Fibroblast of skin of left biceps (primary cell): ENCODE results near the gene FABP3.
"Not testable (repeated sequence)": the region's sequence is repeated elsewhere in the genome, so short reads cannot be mapped to it uniquely, and the experiment has no call there.

Experiments
- DNase-seq, 2 experiments: peaks; one replicate each; pipeline ENCODE4 v3.0.0-alpha.2; 2013; ENCODE audit warnings: low read depth in 2 of 2

Gene FABP3

GRCh38 chr1:31398246-31398645, 25.4 kb upstream of the FABP3 start:
- no peak for DNase-seq

- DNase-seq: no peak
Measured at GRCh38 chr1:31397360-31398095, 24.7 kb upstream of the FABP3 start.

- peak; percentile 89 to 91 for DNase-seq
Measured at GRCh38 chr1:31396633-31397351, 23.9 kb upstream of the FABP3 start.

DNA sequence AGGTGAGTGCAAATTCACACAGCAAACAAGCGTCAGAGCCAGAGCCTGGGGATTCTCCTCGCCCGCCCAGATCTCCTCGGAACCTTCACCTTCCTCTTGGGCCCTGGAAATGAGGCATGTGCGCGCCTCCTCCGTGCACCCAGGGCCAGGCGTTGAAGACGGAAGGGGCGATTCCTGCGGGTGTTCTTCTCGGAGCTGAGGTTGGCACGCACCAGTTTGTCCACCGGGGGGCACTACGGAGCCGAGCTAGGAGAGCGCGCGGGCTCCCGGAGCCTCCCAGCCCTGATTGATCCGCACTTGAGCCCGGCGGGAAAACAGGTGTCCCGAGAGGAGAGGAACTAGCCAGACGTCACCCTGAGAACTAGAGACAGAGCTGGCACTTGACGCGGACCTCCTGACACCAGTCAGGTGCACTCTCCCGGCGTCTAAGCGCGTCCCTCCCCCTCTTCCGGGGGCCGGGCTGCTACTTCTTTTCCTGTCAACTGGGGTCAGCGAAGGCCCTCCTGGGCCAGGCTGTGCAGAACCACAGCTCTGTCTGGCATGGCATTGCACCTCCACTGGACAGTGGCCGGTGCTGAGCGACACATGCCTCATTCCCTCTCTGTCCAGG, 21.8 kb upstream of the FABP3 start:
- DNase-seq: no peak

DNA sequence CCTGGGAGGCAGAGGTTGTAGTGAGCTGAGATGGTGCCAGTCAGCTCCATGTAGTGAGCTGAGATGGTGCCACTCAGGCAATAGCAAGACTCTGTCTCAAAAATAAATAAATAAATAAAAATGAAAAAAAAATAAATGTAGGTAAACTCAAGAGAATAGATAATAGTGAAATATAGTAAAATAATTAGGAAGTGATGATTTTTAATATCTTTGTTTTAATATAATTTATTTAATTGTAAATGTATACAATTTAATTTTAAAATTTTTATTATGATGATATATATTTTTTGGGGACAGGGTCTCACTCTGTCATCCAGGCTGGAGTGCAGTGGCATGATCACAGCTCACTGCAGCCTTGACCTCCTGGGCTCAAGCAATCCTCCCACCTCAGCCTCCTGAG, 20.6 kb upstream of the FABP3 start:
- DNase-seq: no peak

GRCh38 chr1:31390071-31390470, 17.2 kb upstream of the FABP3 start:
- no peak for DNase-seq

DNA sequence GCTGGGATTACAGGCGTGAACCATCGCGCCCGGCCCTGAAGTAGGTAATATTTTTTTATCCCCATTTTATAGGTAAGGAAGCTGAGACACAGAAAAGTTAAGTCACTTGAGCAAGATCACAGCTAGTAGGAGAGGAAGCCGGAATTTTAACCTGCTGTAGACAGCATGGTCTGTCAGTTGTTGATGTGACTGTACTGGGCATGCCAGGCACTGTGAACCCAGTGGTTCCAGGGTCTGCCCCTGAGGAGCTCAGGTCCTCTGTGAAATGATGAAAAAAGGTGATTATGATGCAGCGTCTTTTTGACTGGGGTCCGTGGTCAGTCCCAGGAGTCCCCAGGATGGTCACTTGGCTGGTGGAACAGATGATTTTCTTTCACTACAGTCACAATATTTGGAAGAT, 16.7 kb upstream of the FABP3 start:
- no peak for DNase-seq

- DNase-seq: no peak
Measured at GRCh38 chr1:31387612-31388011, 14.7 kb upstream of the FABP3 start.

DNA sequence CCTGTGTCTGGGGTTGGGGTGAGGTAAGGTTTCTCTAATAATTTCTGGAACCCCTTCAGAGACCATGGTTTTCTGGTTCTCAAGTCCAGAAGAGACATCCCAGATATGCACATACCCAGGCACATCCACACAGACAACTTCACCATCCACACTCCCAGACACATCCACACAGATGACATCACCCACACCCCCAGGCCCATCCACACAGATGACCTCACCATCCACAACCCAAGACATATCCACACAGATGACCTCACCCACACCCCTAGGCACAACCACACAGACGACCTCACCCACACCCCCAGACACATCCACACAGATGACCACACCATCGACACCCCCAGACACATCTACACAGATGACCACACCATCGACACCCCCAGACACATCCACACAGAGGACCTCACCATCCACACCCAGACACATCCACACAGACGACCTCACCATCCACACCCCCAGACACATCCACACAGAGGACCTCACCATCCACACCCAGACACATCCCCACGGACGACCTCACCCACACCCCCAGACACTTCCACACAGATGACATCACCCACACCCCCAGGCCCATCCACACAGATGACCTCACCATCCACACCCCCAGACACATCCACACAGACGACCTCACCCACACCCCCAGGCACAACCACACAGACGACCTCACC, 13.8 kb upstream of the FABP3 start:
- DNase-seq: not testable (repeated sequence)

DNA sequence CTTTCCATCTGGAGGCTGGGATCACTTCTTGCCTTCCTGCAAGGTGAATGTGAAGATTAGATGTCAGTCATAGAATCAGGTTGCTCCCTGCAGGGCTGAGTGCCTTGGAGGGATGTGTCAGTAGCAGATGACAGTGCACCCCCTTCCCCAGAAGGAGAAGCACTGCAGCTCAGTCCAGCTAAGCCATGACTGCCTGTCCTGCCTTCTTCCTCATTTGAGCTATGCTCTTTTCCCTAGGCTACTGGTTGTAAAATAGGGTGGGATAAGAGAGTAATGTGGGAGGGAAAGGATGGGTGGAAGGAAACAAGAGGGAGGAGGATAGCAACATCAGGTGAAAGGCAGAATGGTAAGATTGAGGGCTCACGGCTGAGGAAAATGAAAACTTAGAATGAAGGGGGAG, 11.1 kb upstream of the FABP3 start:
- no peak for DNase-seq

DNA sequence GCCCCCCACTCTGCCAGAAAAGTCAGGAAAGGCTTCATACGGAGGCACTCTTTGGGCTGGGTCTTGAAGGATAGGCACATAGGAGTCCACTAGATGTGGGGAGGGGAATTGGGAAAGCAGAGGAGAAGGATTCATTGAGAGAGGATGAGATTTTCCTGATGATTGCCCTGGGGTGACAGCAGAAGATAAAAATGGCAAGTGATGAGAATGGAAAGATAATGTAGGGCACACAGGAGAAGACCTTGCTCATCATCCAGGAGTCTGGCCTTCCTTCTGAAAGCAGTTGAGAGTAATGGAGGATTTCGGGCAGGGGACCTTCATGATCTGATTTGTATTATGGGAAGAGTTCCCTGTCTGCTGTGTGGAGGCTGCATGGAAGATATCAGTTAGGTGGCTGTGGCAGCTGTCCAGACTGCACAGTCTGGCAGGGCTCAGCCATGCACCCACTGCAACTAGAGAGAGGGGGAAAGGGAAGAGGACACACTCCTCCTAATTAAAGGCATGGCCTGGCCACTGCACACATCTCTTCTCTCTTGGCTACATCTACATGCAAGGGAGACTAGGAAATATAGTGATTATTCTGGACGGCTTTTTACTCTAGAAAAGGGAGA, 9.6 kb upstream of the FABP3 start:
- DNase-seq: no peak

DNA sequence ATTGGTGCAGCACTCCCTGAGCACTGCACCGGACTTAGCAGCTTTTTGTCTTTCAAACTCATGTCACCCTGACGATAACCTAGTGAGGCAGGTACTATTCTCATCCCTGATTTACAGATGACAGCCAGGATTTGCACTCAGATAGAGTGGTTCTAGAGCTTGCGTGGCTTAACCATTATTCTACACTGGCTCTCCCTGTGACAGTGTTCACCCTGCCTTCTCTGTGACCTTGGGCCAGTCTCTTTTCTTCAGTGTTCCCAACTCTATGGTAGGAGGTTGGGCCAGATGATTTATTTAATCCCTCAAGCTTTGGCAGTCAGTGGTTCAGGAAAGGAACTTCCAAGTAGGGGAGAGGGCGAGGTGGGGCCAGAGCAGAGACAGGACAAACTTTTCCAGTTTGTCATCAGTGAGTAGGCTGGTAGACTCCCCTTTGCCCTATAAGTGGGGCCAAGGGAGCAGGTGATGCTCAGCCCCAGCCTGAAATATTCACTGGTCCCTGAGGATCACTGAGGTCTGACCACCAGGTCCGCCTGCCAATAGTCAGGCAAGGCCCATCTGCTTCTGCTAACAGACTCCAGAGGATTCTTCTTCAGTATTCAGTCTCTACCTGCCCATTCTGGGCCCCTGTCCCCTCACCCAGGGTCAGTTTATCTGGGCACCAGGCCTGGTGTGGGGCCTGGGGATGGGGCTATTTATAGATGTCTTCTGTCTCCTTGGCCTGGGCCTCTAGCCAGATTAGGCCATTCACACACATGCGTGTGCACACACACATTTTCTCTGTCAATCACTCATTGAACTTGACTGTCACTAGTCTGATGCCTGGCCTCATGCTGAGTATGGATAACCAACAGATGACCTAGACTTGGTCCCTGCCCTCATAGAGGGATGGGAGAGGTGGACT, 8.8 kb upstream of the FABP3 start:
- no peak for DNase-seq

- no peak for DNase-seq
Measured at GRCh38 chr1:31380181-31380580, 7.3 kb upstream of the FABP3 start.

DNA sequence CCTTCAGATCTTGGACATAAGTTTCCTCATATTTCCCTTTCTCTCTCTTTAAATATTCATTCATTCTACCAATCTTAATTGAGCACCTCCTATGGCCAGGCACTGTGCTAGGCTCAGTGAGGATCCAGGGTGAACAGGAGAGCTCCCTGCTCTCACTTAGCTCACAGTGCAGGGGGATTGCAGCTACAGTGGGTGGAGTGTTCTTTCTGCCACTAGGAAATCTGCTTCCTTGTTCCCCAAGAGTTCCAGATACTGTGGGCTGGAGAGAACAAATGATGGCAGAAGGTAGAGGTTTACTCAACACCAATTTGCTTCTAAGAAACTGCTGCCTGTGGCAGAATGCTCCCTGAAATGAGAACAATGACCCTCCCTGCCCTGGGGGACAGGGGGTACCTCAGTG, 5.1 kb upstream of the FABP3 start:
- no peak for DNase-seq

GRCh38 chr1:31377364-31377863, 4.5 kb upstream of the FABP3 start:
- no peak for DNase-seq

DNA sequence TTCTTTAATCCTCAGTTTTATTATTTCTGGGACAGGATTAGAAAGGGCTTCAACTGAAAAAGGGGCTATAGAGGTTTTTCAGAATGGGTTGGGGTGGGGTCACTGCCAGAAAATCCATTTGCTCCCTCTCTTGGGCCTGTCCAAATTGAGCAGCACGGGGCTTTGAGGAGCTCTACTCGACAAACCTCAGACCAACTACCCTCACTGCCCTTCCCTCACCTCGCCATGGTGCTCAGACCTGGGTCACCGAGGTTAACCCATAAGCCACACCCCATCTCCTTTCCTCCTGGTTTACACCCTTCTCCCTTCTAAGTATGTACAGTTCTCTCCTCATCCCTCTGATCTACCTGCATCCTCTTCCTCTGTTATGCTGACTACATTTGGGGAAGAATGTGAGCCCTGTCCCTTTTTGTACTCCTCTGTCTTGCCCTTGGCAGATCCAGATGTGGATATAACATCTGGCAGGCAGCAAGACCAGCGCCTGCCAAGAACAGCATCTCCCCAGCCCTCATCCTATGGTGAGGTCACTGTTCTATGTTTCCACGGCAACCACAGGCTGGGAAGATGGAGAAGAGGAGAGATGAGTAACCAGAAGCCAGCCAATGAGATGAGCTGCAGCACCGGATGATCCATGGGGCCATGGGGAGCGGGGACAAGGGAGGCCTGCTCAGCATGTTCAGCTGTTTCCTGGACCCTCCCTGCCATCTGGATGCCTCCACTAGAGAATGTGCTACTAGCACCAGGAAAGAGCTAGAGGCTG, 3.7 kb upstream of the FABP3 start:
- peak; percentile 86 to 87 for DNase-seq

GRCh38 chr1:31374511-31375196, 1.8 kb upstream of the FABP3 start:
- DNase-seq: no peak

DNA sequence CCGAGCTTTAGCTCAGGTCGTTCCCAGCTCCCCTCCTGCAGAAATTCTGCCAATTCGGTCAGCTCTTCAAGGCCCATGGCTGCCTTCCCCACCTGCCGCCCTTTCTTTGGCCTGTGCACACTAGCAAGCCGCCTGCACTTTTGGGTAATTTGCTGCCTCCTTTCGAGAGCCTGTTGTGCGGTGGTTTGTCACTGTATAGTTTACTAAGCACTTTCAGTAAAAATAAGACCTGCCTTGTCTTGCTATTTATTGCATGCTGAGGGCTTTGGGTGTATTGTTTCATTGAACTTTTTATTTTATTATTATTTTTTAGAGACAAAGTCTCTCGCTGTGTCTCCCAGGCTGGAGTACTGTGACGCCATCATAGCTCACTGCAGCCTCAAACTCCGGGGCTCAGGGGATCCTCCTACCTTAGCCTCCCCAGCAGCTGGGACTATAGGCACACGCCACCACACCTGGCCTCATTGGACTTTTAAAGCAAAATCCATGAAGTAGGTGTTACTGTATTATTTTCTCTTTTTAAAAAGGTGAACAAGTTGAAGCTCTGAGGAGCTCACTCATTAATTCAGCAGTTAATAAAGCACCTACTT, 1.1 kb upstream of the FABP3 start:
- no peak for DNase-seq

DNA sequence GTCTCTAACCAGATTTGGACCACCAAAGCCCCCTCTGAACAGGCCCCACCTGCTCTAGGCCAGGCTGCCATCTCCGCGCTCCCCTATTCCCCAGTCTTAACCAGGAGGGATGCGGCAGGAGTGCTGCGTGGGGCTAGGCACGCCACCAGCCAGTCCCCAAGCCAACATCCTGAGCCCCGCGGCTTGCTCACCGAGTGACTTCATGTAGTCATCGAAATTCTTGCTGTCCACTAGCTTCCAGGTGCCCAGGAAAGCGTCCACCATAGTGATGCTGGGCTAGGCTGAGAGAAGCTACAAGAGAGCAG, 173 bp downstream of the FABP3 start:
- DNase-seq: no peak
